Muscle layer of colon (tissue), 2 donors: ENCODE results near the gene TBC1D28.
"Not testable (repeated sequence)": the region's sequence is repeated elsewhere in the genome, so short reads cannot be mapped to it uniquely, and the experiment has no call there.

Source experiments
- H3K27ac ChIP-seq: one replicate; pipeline ENCODE4 v1.7.0; 2013; ENCODE audit warnings: low read depth, mild to moderate bottlenecking, low read length, moderate library complexity
- H3K27me3 ChIP-seq, 2 donors: one replicate each; pipeline ENCODE4 v1.7.0; 2013; ENCODE audit warnings: low read length in 2 of 2, mild to moderate bottlenecking in 2 of 2; ENCODE audit not compliant: insufficient read depth in 2 of 2, control insufficient read depth in 1 of 2
- H3K36me3 ChIP-seq: one replicate; pipeline ENCODE4 v1.7.0; 2013; ENCODE audit warnings: mild to moderate bottlenecking, low read length; ENCODE audit not compliant: insufficient read depth
- H3K4me1 ChIP-seq: one replicate; pipeline ENCODE4 v1.7.0; 2013; ENCODE audit warnings: mild to moderate bottlenecking, low read length; ENCODE audit not compliant: insufficient read depth
- H3K4me3 ChIP-seq, 2 donors: one replicate each; pipeline ENCODE4 v1.7.0; 2013; ENCODE audit warnings: low read length in 2 of 2, low read depth in 1 of 2, mild to moderate bottlenecking in 1 of 2, moderate library complexity in 1 of 2
- H3K9ac ChIP-seq: one replicate; pipeline ENCODE4 v1.7.0; 2013; ENCODE audit warnings: low read length
- H3K9me3 ChIP-seq: one replicate; pipeline ENCODE4 v1.7.0; 2013; ENCODE audit warnings: mild to moderate bottlenecking, low read length
- donor health status: abdominal sarcoma.
- donor health status: Adenocarcinoma of cecum.

The TBC1D28 gene

DNA sequence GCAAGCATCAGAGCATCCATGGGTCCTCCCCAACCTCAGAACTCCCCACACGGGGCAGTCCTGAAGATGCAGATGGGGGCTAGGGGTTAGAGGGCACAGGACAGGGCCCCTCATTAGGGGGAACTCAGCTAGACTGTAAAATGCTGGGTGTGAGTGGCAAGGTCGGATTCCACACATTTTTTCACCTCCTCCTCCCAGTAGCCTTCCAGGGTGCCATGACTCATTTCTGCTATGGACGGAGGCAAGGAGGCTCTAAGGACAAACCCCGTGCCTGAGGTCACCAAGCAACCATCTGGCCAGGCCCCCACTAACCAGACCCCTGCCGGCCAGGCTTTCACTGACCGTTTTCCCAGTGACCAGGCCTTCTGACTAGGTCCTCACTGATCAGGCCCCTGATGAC is 1.1 kb downstream of the TBC1D28 start:
- H3K36me3 ChIP-seq, H3K4me3 ChIP-seq, H3K27me3 ChIP-seq, H3K4me1 ChIP-seq, H3K9me3 ChIP-seq, H3K9ac ChIP-seq, H3K27ac ChIP-seq: not testable (repeated sequence)

DNA sequence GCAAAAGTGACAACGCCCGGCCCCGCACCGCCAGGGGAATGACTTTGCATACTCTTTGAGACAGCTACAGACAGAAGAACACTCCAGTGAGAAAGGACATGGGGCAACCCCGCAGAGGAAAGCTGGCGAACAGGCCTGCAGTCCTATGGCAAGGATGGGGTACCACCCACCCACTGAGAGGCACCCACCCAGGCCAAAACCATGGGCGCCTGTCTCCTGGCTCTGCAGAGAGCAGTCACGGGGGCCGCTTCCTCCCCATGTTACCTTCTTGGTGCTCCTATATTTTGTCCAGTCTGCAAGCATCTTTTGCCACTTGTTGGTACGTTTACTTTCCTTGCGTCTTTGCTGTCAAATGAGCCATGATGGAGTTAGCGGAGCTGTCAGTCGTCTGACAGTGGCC is 5.8 kb downstream of the TBC1D28 start:
- H3K36me3 ChIP-seq, H3K9me3 ChIP-seq, H3K4me3 ChIP-seq, H3K27me3 ChIP-seq, H3K4me1 ChIP-seq, H3K9ac ChIP-seq, H3K27ac ChIP-seq: not testable (repeated sequence)

DNA sequence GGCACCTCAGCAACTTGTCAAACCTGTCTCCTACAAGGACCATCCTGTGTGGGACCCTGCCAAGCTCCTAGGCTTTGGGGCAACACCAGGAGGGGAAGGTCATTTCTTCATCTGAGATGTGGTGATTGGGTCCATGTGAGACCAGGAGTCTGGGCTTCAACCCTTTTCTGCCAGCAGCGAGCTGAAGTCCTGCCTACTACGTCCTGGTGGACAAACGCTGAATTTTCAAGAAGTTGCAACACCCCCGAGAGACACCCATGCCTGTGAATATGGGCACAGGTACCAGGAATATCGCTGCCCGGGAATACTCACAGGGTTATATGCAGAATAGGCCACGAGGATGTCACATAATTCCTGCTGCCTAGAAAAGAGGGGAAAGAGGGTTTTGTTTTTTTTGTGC is 8.0 kb downstream of the TBC1D28 start:
- H3K9me3 ChIP-seq, H3K36me3 ChIP-seq, H3K9ac ChIP-seq, H3K27ac ChIP-seq, H3K4me3 ChIP-seq, H3K27me3 ChIP-seq, H3K4me1 ChIP-seq: not testable (repeated sequence)

DNA sequence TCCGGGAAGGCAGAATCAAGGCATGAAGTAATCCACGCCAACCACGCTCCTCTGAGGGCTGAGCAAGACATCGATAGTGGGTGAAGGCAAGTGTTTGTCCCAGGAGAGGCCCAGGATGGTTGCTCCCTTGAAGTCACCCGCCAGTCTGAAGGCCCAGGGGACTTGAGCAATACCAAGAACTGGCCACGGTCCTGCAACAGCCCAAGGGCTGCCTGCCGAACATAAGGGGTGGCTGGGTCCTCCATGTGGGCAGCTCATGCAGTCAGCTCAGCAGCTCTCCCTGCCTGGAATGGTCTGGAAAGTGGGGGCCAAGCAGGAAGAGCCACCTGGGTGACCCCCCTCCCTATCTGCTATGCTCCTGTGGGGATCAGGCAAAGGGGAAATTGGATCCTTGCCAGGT is 8.4 kb downstream of the TBC1D28 start:
- H3K9ac ChIP-seq, H3K4me1 ChIP-seq, H3K36me3 ChIP-seq, H3K27me3 ChIP-seq, H3K4me3 ChIP-seq, H3K27ac ChIP-seq, H3K9me3 ChIP-seq: not testable (repeated sequence)

DNA sequence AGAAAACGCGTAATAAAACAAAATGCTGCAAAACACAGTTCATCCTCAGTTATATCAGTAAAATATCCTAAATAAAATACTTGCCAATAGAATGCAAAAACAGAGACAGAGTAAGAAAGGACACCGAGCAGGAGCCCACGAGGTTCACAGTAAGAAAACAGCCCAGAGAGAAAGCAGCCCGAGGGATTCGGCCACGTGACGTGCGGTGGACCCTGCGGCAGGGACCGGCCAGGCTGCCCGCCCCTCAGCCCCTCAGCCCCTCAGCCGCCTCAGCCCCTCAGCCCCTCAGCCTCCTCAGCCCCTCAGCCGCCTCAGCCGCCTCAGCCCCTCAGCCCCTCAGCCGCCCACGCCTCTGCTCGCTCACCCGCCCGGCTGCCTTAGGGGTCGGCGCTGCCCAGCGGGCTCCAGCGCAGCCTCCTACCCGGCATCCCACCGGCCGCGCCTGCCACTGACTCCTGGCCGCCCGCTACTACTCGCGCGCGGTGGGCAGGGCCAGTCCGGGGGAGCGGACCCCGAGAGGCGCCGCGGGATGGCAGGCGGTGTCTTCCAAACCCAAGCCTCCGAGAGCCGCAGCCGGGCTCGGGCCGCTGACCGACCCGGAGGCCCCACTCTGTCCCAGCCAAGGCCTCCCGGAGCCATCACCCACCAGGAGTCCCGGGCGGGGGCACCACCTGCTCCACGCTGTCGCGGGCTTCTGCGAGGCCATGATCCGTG is 9.5 kb downstream of the TBC1D28 start:
- H3K4me3 ChIP-seq, H3K27ac ChIP-seq: not testable (repeated sequence)

DNA sequence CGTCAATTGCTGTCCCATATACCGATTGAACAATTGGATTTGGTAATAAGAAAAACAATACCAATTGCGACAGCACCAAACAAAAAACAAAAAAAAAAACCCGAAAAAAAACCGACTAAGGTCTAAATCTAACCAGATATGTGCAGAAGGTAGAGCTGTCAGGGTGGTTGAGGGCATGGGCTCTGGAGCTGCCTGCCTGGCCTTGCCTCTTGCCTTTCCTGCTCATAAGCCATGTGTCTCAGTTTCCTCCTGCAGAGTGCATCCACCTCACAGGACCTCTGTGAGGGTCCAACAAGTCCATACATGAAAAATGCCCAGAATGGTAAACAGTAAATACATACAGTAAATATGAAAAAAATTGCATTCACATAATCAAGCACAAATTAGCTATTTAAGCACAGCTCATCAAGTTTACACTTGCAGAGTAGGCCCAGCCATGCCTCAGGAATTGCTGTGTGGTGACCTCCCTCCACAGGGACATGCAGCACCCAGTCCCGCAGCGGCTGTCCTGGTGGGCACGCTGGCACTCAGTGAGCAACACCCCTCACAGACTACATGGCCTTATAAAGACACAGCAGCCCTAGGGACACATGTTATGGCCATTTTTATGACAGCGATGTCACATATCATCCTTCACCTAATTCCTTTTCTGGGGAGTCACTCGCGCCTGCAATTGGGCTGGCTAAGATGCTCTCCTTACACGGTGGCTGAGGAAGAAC is 17.9 kb downstream of the TBC1D28 start:
- Histone ChIP-seq H3K27ac (no peak overlapping the region), H3K9ac (no peak overlapping the region), H3K36me3 (no peaks in the 10 kb centered on the region), H3K4me1 (no peaks in the 10 kb centered on the region), H3K27me3 (no peaks in the 10 kb centered on the region), H3K9me3 (no peaks in the 10 kb centered on the region), H3K4me3 (no peak overlapping the region)

More for the DNA sequence above, 9.5 kb downstream of the TBC1D28 start:
- H3K27me3 ChIP-seq, H3K9me3 ChIP-seq, H3K9ac ChIP-seq, H3K36me3 ChIP-seq, H3K4me1 ChIP-seq: not testable (repeated sequence)

DNA sequence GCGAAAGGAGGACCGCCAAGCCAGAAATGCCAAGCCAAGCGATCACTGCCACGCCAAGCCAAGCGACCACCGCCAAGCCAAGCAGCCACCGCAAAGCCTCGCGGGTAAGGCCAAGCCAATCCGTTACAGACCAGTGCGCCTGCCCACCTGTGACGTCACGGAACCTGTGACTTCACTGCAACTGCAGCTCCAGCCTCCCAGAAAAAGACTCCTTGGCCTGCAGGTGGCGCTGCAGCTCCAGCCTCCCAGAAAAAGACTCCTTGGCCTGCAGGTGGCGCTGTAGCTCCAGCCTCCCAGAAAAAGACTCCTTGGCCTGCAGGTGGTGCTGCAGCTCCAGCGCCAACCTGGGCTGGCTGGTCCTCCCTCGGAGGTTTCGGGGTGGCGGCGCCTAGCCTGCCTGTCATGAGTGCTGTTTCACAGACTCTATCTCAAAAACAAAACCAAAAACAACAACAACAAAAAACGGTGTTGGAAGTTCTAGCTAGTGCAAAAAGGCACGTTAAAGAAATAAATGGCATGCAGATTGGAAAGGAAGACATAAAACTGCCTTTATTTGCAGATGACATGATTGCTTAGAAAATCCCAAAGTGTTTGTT is 18.6 kb downstream of the TBC1D28 start:
- not testable (repeated sequence) for H3K9me3 ChIP-seq, H3K4me1 ChIP-seq, H3K36me3 ChIP-seq, H3K9ac ChIP-seq, H3K27me3 ChIP-seq
- Histone ChIP-seq H3K4me3 (peak overlapping the region in 1 of 2 donors; percentile 42), H3K27ac (peak overlapping the region; percentile 52)

DNA sequence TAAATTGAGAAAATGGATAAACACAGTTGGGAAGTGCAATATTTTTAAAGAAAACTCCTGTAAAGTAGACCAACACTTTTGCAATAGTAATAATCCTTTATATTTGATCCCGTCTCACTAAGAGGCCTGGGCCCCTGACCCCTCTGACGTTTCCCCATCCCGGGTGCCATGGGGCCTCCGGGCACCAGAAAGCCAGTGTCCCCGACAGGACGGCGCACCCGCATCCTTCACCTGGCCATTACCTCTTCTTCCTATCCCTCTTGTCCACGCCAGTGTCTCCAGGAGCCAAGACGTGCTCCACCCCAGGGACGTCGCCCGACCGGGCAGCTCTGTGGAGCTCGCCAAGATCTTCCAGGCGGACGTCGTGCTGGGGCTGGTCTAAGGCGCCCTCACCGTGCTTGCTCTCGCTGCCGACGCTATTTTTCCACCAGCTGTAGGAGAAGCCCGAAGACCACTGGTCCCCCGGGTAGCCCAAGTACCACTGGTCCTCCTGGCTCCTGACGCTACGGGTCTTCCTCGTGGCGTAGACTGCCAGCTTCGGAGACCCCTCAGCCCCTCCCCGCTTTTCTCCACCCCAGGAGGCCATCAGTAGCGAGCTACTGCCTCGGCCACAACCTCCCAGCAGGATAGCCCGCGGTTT is 19.2 kb downstream of the TBC1D28 start:
- H3K4me1 ChIP-seq, H3K9me3 ChIP-seq, H3K27me3 ChIP-seq, H3K9ac ChIP-seq, H3K36me3 ChIP-seq: not testable (repeated sequence)
- H3K4me3 ChIP-seq, result peak overlapping the region in 1 of 2 donors; percentile 42
- H3K27ac ChIP-seq, result peak overlapping the region; percentile 52

DNA sequence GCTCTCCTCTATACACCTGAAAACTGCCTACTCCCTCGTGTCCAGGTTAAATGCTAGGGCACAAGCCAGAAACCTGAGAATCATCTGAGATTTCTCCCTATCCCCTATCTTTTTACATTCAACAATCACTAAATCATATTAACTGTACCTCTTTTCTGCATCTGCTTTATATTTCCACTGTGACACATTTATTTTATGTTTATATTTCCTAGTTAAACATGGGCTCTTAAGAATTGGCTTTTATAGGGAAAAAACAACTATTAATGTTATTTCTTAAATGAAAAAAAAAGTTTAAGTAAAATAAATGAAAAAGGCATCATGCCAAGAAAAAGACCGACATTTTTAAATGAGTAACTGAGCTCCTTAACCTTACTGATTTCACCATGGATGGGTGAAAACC is 26.6 kb downstream of the TBC1D28 start:
- H3K9ac ChIP-seq, H3K9me3 ChIP-seq, H3K27ac ChIP-seq, H3K4me3 ChIP-seq, H3K4me1 ChIP-seq, H3K27me3 ChIP-seq, H3K36me3 ChIP-seq: not testable (repeated sequence)

DNA sequence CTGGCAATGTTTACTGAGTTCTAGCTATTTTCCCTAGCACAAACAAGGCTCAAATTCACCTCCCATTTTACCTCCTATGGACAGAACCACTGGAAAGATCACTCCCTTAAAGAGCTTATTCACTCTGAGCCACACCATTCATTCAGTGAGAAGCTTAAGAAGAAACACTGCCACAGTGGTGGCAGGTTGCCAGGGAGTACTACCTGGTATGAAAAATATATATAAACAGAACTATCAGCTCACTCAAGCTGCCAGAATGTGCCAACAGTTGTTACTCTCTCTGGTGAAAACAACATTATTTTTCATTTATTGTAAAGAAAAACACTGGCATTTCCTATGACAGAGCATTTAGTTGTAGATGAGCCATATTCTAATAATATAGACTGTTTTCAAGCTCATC is 31.2 kb downstream of the TBC1D28 start:
- not testable (repeated sequence) for H3K36me3 ChIP-seq, H3K4me1 ChIP-seq, H3K9ac ChIP-seq, H3K27ac ChIP-seq, H3K27me3 ChIP-seq, H3K9me3 ChIP-seq, H3K4me3 ChIP-seq

DNA sequence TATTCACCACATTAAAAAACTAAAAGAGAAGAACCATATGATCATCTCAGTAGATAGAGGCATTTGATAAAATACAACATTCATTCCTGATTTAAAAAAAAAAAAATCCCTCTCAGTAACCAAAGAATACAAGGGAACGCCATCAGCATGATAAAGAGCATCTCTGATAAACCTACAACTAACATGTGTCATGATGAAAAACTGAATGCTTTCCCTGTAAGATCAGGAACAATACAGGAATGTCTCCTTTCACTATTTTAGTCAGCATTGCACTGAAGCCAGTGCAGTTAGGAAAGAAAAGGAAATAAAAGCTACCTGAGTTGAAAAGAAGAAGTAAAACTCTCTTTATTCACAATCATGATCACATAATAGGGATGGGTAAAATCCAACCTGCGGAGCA is 51.1 kb downstream of the TBC1D28 start:
- H3K4me3 ChIP-seq, H3K9me3 ChIP-seq, H3K27me3 ChIP-seq, H3K9ac ChIP-seq, H3K36me3 ChIP-seq, H3K27ac ChIP-seq, H3K4me1 ChIP-seq: not testable (repeated sequence)
